HepG2 (cell line): ENCODE measurements around the gene RPS19BP1. TPM values are rescaled to one million over a fixed set of nuclear protein-coding genes. Genes with fewer than 3 reads are reported as not detected.

Source experiments
- ARNT ChIP-seq: fragments of 450-650 bp; IDR thresholded peaks from 2 replicates; pipeline ENCODE4 v1.6.1; 2017
- HHEX ChIP-seq: IDR thresholded peaks from 2 replicates; pipeline ENCODE4 v1.6.1; 2016; ENCODE audit warnings: control low read depth
- HOXA7 ChIP-seq: sonication (generic); formaldehyde crosslinking; IDR thresholded peaks from 2 replicates; pipeline ENCODE4 v1.8.1; 2022; ENCODE audit warnings: mild to moderate bottlenecking, missing genetic modification reagents, moderate library complexity
- JUND ChIP-seq: sonication (generic); formaldehyde crosslinking; IDR thresholded peaks from 2 replicates; pipeline ENCODE4 v1.8.0; 2022; ENCODE audit warnings: mild to moderate bottlenecking, missing genetic modification reagents
- KDM2A ChIP-seq: sonication (generic); formaldehyde crosslinking; IDR thresholded peaks from 2 replicates; pipeline ENCODE4 v1.4.0; 2020; ENCODE audit warnings: low read depth, missing genetic modification reagents, borderline replicate concordance
- MED1 ChIP-seq: sonication (generic); formaldehyde crosslinking; IDR thresholded peaks from 2 replicates; pipeline ENCODE4 v1.4.0; 2020; ENCODE audit warnings: missing genetic modification reagents
- MYC ChIP-seq: sonication (generic); formaldehyde crosslinking; IDR thresholded peaks from 2 replicates; pipeline ENCODE4 v1.9.0; 2021; ENCODE audit warnings: missing genetic modification reagents, borderline replicate concordance
- PATZ1 ChIP-seq: sonication (generic); formaldehyde crosslinking; IDR thresholded peaks from 2 replicates; pipeline ENCODE4 v1.4.0; 2020; ENCODE audit warnings: missing genetic modification reagents
- PHB2 ChIP-seq: fragments of 450-650 bp; IDR thresholded peaks from 2 replicates; pipeline ENCODE4 v1.6.1; 2018; ENCODE audit not compliant: partially characterized antibody
- PHF21A ChIP-seq: sonication (generic); formaldehyde crosslinking; IDR thresholded peaks from 2 replicates; pipeline ENCODE4 v1.5.0; 2020; ENCODE audit warnings: mild to moderate bottlenecking, missing genetic modification reagents
- PITX1 ChIP-seq: sonication (generic); formaldehyde crosslinking; IDR thresholded peaks from 2 replicates; pipeline ENCODE4 v1.5.1; 2020; ENCODE audit warnings: mild to moderate bottlenecking, missing genetic modification reagents
- SMC3 ChIP-seq: IDR thresholded peaks from 2 replicates; pipeline ENCODE4 v1.6.1; 2011; ENCODE audit warnings: low read length, improper control_type of control experiment
- TEAD3 ChIP-seq: optimal IDR thresholded peaks from 2 replicates; pipeline ENCODE3; 2016; ENCODE audit warnings: borderline replicate concordance
- TOE1 ChIP-seq: sonication (generic); formaldehyde crosslinking; IDR thresholded peaks from 2 replicates; pipeline ENCODE4 v1.4.0; 2020; ENCODE audit warnings: mild to moderate bottlenecking, missing genetic modification reagents
- YY1 ChIP-seq: IDR thresholded peaks from 2 replicates; pipeline ENCODE4 v1.6.1; 2011; ENCODE audit warnings: low read length, low read depth, moderate library complexity, mild to moderate bottlenecking; ENCODE audit not compliant: insufficient read depth, insufficient replicate concordance
- ZBTB7B ChIP-seq: sonication (generic); formaldehyde crosslinking; IDR thresholded peaks from 2 replicates; pipeline ENCODE4 v1.4.0; 2020; ENCODE audit warnings: missing genetic modification reagents
- ZNF142 ChIP-seq: sonication (generic); formaldehyde crosslinking; IDR thresholded peaks from 2 replicates; pipeline ENCODE4 v1.4.0; 2020; ENCODE audit warnings: missing genetic modification reagents
- ZNF30 ChIP-seq: sonication (generic); formaldehyde crosslinking; IDR thresholded peaks from 2 replicates; pipeline ENCODE4 v1.5.0; 2020; ENCODE audit warnings: mild to moderate bottlenecking, missing genetic modification reagents
- ZNF432 ChIP-seq: sonication (generic); formaldehyde crosslinking; IDR thresholded peaks from 2 replicates; pipeline ENCODE4 v1.5.0; 2020; ENCODE audit warnings: missing genetic modification reagents, mild to moderate bottlenecking, borderline replicate concordance
- ZNF567 ChIP-seq: sonication (generic); formaldehyde crosslinking; IDR thresholded peaks from 2 replicates; pipeline ENCODE4 v1.8.1; 2023; ENCODE audit warnings: mild to moderate bottlenecking, missing genetic modification reagents, borderline replicate concordance
- ZNF570 ChIP-seq: sonication (generic); formaldehyde crosslinking; IDR thresholded peaks from 2 replicates; pipeline ENCODE4 v1.4.0; 2020; ENCODE audit warnings: mild to moderate bottlenecking, missing genetic modification reagents, borderline replicate concordance
- ZNF749 ChIP-seq: sonication (generic); formaldehyde crosslinking; IDR thresholded peaks from 2 replicates; pipeline ENCODE4 v1.8.0; 2022; ENCODE audit warnings: mild to moderate bottlenecking, missing genetic modification reagents, moderate library complexity, borderline replicate concordance
- ZNF777 ChIP-seq: sonication (generic); formaldehyde crosslinking; IDR thresholded peaks from 2 replicates; pipeline ENCODE4 v1.4.0; 2020; ENCODE audit warnings: missing genetic modification reagents
- ZNF891 ChIP-seq: sonication (generic); formaldehyde crosslinking; IDR thresholded peaks from 2 replicates; pipeline ENCODE4 v1.5.0; 2020; ENCODE audit warnings: mild to moderate bottlenecking, missing genetic modification reagents
- polyA plus RNA-seq, 8 experiments: library from polyadenylated mRNA; depleted of rRNA in 3 of 8; stranded (reverse) in 7 of 8; unstranded in 1 of 8; fragments of >200 nt; fragmentation: Illumina TruSeq in 4 of 8; extraction: Trizol in 4 of 8; gene quantifications; 2 replicates each; pipeline versions ENCODE4 v1.2.1 to v1.2.3, GENCODE V29; 2011 to 2016; ENCODE audit warnings: low read depth in 4 of 8, missing spikeins in 1 of 8, mixed read lengths in 1 of 8; ENCODE audit not compliant: insufficient read depth in 1 of 8
- total RNA-seq, 5 experiments: library from RNA; depleted of rRNA; stranded (reverse); fragments of >200 nt; fragmentation: Illumina TruSeq; extraction: Trizol; gene quantifications; 2 replicates each; pipeline ENCODE4 v1.2.3, GENCODE V29; 2016; ENCODE audit warnings: low read depth in 1 of 5

The RPS19BP1 gene
- total and polyA plus RNA-seq, 2 of the 13 experiments (the other 11 are each of a cell fraction or from before 2014, with no cell fraction given), result 44.3 to 81.3 TPM

- TF ChIP-seq ZNF142 (CRISPR knock-in tag), result no peak
- TF ChIP-seq HHEX (CRISPR knock-in tag), result no peak
- 0 out of 2 replicates have a peak, but pooled peaks have one; percentile 57 for TF ChIP-seq PHF21A (CRISPR knock-in tag)
- TF ChIP-seq HOXA7 (CRISPR knock-in tag), result no peak
- no peak for TF ChIP-seq ZNF749 (CRISPR knock-in tag)
- TF ChIP-seq PITX1 (CRISPR knock-in tag), result 0 out of 2 replicates have a peak, but pooled peaks have one; percentile 35
- peak; percentile 19 for TF ChIP-seq YY1
- no peak for TF ChIP-seq ARNT
- no peak for TF ChIP-seq TOE1 (CRISPR knock-in tag)
- no peak for TF ChIP-seq ZNF30 (CRISPR knock-in tag)
- TF ChIP-seq ZNF891 (CRISPR knock-in tag), result no peak
- TF ChIP-seq ZBTB7B (CRISPR knock-in tag), result peak; percentile 89
- TF ChIP-seq MYC, result no peak
- no peak for TF ChIP-seq SMC3
- TF ChIP-seq ZNF570 (CRISPR knock-in tag), result no peak
- TF ChIP-seq KDM2A (CRISPR knock-in tag), result peak; percentile 36; the same call in 1 of the 2 replicates
- peak; percentile 63; the same call in 1 of the 2 replicates for TF ChIP-seq PATZ1
- no peak for TF ChIP-seq ZNF432
- TF ChIP-seq TEAD3, result peak; percentile 27
- no peak for TF ChIP-seq ZNF567 (CRISPR knock-in tag)
- TF ChIP-seq MED1 (CRISPR knock-in tag), result peak; percentile 44; the same call in 1 of the 2 replicates
- peak; percentile 11; the same call in 1 of the 2 replicates for TF ChIP-seq JUND (CRISPR knock-in tag)
- no peak for TF ChIP-seq PHB2
- TF ChIP-seq ZNF777, result 0 out of 2 replicates have a peak, but pooled peaks have one; percentile 19
Observed at GRCh38 chr22:39534092-39534506, 1.6 kb upstream of the RPS19BP1 start (continued).
